ENCODE data around the gene HNRNPUL1.
A peak's percentile ranks its signal among the peaks of the same experiment; 100 is the strongest.

Gene HNRNPUL1

GRCh38 chr19:41355035-41355434 lies 90.9 kb downstream of the HNRNPUL1 start:
- DNase-seq, result no peak

GRCh38 chr19:41355802-41356201 lies 91.6 kb downstream of the HNRNPUL1 start:
- DNase-seq, result peak; percentile 69

- peak; percentile 76 for DNase-seq
These were observed 93.0 kb downstream of the HNRNPUL1 start for GRCh38 chr19:41356984-41357739.
